GM19239 (cell line): ENCODE results near the gene RPS14.
"Not testable (repeated sequence)": the region's sequence is repeated elsewhere in the genome, so short reads cannot be mapped to it uniquely, and the experiment has no call there.

Experiments
- DNase-seq: peaks from one replicate; pipeline ENCODE4 v3.0.0; 2011; ENCODE audit warnings: low spot score; ENCODE audit not compliant: insufficient read length
- FAIRE-seq: peaks from 2 replicates; lab custom pipeline; 2011; peaks lifted over from hg19 to GRCh38; lab: Jason Lieb, UNC

The RPS14 gene

GRCh38 chr5:150422075-150422474 is 27.5 kb downstream of the RPS14 start:
- no peak for FAIRE-seq
- DNase-seq = no peak

GRCh38 chr5:150419630-150420270 is 29.8 kb downstream of the RPS14 start:
- DNase-seq (no peak), FAIRE-seq (peak; percentile 95)

- peak; percentile 70 for FAIRE-seq
- not testable (repeated sequence) for DNase-seq
These were observed 35.4 kb downstream of the RPS14 start for GRCh38 chr5:150413902-150414790.

- FAIRE-seq (no peak), DNase-seq (no peak)
These were observed 36.2 kb downstream of the RPS14 start for GRCh38 chr5:150413176-150413901.

GRCh38 chr5:150412319-150413175 is 37.0 kb downstream of the RPS14 start, which contains the start of gene CD74:
TSS of gene CD74 (minus strand) at chr5:150412910. CDS start at chr5:150412749, 161 bp downstream.
- DNase-seq (peak; percentile 55), FAIRE-seq (peak; percentile 99)

- peak; percentile 91 for FAIRE-seq
- DNase-seq = no peak
These were observed 38.1 kb downstream of the RPS14 start for GRCh38 chr5:150411245-150411979.

- FAIRE-seq (peak; percentile 79), DNase-seq (no peak)
These were observed 38.9 kb downstream of the RPS14 start for GRCh38 chr5:150410524-150411244.

GRCh38 chr5:150409638-150410523 is 39.7 kb downstream of the RPS14 start:
- DNase-seq = no peak
- peak; percentile 98 for FAIRE-seq

GRCh38 chr5:150408231-150408943 is 41.2 kb downstream of the RPS14 start:
- FAIRE-seq = no peak
- DNase-seq = no peak

- FAIRE-seq = no peak
- DNase-seq = no peak
These were observed 42.3 kb downstream of the RPS14 start for GRCh38 chr5:150407096-150407720.

- FAIRE-seq (no peak), DNase-seq (no peak)
These were observed 42.8 kb downstream of the RPS14 start for GRCh38 chr5:150406723-150407095.

- FAIRE-seq (no peak), DNase-seq (no peak)
These were observed 43.3 kb downstream of the RPS14 start for GRCh38 chr5:150406103-150406722.

GRCh38 chr5:150404941-150405816 is 44.4 kb downstream of the RPS14 start:
- FAIRE-seq = no peak
- no peak for DNase-seq

GRCh38 chr5:150404535-150404934 is 45.0 kb downstream of the RPS14 start:
- no peak for FAIRE-seq
- no peak for DNase-seq

- DNase-seq = no peak
- FAIRE-seq = no peak
These were observed 45.4 kb downstream of the RPS14 start for GRCh38 chr5:150404121-150404520.
